CD4-positive, alpha-beta T cell (primary cell): ENCODE data around the gene MYO1B. TPM values are rescaled to one million over a fixed set of nuclear protein-coding genes. Genes with fewer than 3 reads are reported as not detected.

Experiments
- ATAC-seq: fragments of 200-7000 bp; cut with Tn5 transposase; one replicate; pipeline ENCODE4 v1.10.0; 2022; ENCODE audit warnings: mild to moderate bottlenecking; ENCODE audit not compliant: poor library complexity
- CTCF ChIA-PET: fragments of 350-600 bp; sonication (Branson Sonifier 250); formaldehyde crosslinking; loops from one replicate; lab custom pipeline; 2021; ENCODE audit warnings: antibody characterized with exemption, inconsistent platforms; lab: Charles Lee
- POLR2A ChIA-PET: fragments of 350-600 bp; sonication (Branson Sonifier 250); formaldehyde crosslinking; loops from one replicate; lab custom pipeline; 2021; ENCODE audit warnings: antibody characterized with exemption, inconsistent platforms; lab: Charles Lee
- DNase-seq, 14 experiments: peaks; one replicate each; pipeline ENCODE4 v3.0.0-alpha.2; 2013 to 2020; ENCODE audit warnings: mixed read lengths in 2 of 14
- H3K27ac ChIP-seq, 2 donors: one replicate each; pipeline versions ENCODE4 v1.5.1 to v1.7.0; 2013; ENCODE audit warnings: low read length in 2 of 2, low read depth in 1 of 2, mild to moderate bottlenecking in 1 of 2
- H3K27me3 ChIP-seq, 2 experiments: 1 replicate in 1 of 2; 2 replicates in 1 of 2; pipeline versions ENCODE4 v1.6.1 to v1.7.0; 2013; ENCODE audit warnings: low read length in 2 of 2, control low read depth in 1 of 2, mild to moderate bottlenecking in 1 of 2, moderate library complexity in 1 of 2; ENCODE audit not compliant: insufficient read depth in 2 of 2, control insufficient read depth in 1 of 2
- H3K36me3 ChIP-seq: one replicate; pipeline ENCODE4 v1.6.1; 2013; ENCODE audit warnings: low read length, control low read depth; ENCODE audit not compliant: insufficient read depth
- H3K4me1 ChIP-seq: one replicate; pipeline ENCODE4 v1.6.1; 2013; ENCODE audit warnings: low read length, control low read depth; ENCODE audit not compliant: insufficient read depth
- H3K4me3 ChIP-seq: one replicate; pipeline ENCODE4 v1.5.1; 2013; ENCODE audit warnings: mild to moderate bottlenecking, low read length, moderate library complexity
- H3K9me3 ChIP-seq, 2 experiments: 1 replicate in 1 of 2; 2 replicates in 1 of 2; pipeline versions ENCODE4 v1.6.1 to v1.7.0; 2013; ENCODE audit warnings: low read length in 2 of 2, mild to moderate bottlenecking in 2 of 2, control low read depth in 1 of 2, moderate library complexity in 1 of 2; ENCODE audit not compliant: control insufficient read depth in 1 of 2, insufficient read depth in 1 of 2
- H3K27ac Mint-ChIP-seq: one replicate; pipeline ENCODE4 v1.8.0; 2020; ENCODE audit warnings: mixed read lengths
- H3K27me3 Mint-ChIP-seq: one replicate; pipeline ENCODE4 v1.8.0; 2021; ENCODE audit warnings: mixed read lengths
- H3K36me3 Mint-ChIP-seq: one replicate; pipeline ENCODE4 v1.8.0; 2021; ENCODE audit warnings: low read depth, mixed read lengths
- H3K4me1 Mint-ChIP-seq: one replicate; pipeline ENCODE4 v1.8.0; 2021; ENCODE audit warnings: low read depth, mixed read lengths
- H3K4me3 Mint-ChIP-seq: one replicate; pipeline ENCODE4 v1.8.0; 2020; ENCODE audit warnings: mild to moderate bottlenecking, mixed read lengths
- H3K9me3 Mint-ChIP-seq: one replicate; pipeline ENCODE4 v1.8.0; 2020; ENCODE audit warnings: mixed read lengths
- intact Hi-C, 2 experiments: fragments of 100-400 bp; cut with DNase I in 1 of 2; cut with micrococcal nuclease in 1 of 2; formaldehyde crosslinking; loops; one replicate each; pipeline versions ENCODE4 v1.15.1 to v1.9.0; 2023 to 2025; cut with DNase I, micrococcal nuclease
- total RNA-seq, 174 experiments: library from RNA in 2 of 174; stranded (reverse) in 2 of 174; gene quantifications; one replicate each; pipeline ENCODE4 v1.2.3 and lab custom pipeline; 2021 to 2026
- TF ChIP-seq, protein P1 (sequence below): fragments of 200-600 bp; IDR thresholded peaks from one replicate; pipeline ENCODE4 v1.8.0; 2022; ENCODE audit warnings: antibody characterized with exemption, mild to moderate bottlenecking

MYO1B gene
- total RNA-seq, 2 experiments from 2014 or later = 0.98 to 1.3 TPM

DNA sequence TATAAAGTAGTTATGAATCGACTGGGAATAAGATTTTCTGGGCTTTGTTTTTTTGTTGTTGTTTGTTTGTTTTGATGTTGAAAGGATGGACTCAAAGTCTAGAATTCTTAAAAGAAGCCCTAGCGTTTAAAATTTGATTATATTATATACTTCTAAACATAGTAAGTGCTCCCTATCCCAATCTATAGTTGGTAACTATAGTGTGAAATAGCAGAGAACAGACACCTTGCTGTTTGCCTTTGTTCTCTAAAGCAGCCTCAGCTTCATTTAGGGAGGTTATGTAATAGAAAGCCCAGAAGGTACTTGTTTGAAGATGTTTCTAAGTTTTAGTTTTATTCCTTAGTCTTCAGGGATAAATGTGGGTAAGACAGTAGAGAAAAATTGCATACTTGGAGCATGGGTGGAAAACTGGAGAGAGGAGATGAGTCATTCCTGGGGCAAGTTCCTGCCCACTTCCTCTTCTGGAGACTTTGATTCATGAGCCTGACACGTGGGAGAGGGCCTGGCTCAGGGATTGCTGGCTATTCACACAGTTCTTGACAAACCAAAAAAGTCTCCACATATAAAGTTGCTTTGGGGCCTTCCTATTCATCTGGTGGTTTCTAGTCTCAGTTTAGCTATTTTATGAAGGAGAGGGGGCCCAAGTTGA, 131.9 kb downstream of the MYO1B start:
- ATAC-seq (no peak), DNase-seq (peak in 3 of 14 experiments; percentile 11 to 58 (median 47))
- Histone ChIP-seq H3K27ac (no peak overlapping the region), H3K4me1 (no peaks in the 10 kb centered on the region), H3K36me3 (no peaks in the 10 kb centered on the region), H3K4me3 (no peak overlapping the region), H3K27me3 (no peaks in the 10 kb centered on the region), H3K9me3 (no peaks in the 10 kb centered on the region)
- H3K36me3 Mint-ChIP-seq = no peaks in the 10 kb centered on the region
- TF ChIP-seq, protein P1, sequence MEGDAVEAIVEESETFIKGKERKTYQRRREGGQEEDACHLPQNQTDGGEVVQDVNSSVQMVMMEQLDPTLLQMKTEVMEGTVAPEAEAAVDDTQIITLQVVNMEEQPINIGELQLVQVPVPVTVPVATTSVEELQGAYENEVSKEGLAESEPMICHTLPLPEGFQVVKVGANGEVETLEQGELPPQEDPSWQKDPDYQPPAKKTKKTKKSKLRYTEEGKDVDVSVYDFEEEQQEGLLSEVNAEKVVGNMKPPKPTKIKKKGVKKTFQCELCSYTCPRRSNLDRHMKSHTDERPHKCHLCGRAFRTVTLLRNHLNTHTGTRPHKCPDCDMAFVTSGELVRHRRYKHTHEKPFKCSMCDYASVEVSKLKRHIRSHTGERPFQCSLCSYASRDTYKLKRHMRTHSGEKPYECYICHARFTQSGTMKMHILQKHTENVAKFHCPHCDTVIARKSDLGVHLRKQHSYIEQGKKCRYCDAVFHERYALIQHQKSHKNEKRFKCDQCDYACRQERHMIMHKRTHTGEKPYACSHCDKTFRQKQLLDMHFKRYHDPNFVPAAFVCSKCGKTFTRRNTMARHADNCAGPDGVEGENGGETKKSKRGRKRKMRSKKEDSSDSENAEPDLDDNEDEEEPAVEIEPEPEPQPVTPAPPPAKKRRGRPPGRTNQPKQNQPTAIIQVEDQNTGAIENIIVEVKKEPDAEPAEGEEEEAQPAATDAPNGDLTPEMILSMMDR = no peak
- ChIA-PET POLR2A (no interaction called here), CTCF (no interaction called here)
- no peaks in the 10 kb centered on the region for H3K4me1 Mint-ChIP-seq
- H3K4me3 Mint-ChIP-seq = no peak overlapping the region
- no peaks in the 10 kb centered on the region for H3K9me3 Mint-ChIP-seq
- intact Hi-C loops = no loop called here
- H3K27ac Mint-ChIP-seq = no peak overlapping the region
- no peaks in the 10 kb centered on the region for H3K27me3 Mint-ChIP-seq

DNA sequence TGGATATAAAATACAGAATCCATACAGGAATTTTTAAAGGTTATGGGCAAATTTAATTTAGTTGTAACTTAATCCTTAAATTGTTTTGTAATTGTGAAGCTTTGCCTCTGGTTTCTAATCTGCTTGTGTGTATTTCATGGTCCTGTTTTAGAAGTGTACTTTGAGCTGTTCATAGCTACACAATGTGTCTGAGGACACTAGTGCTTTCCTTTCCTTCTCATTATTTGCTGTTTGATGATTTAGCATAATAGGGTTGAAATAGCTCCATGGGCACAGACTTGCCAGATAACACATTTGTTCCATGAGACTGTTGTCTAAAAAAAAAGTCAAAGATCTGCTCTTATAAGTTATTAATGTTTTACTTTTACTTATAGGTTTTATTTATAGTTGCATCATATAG, 134.2 kb downstream of the MYO1B start:
- Mint-ChIP-seq H3K27me3 (no peaks in the 10 kb centered on the region), H3K4me3 (no peak overlapping the region), H3K4me1 (no peaks in the 10 kb centered on the region), H3K9me3 (no peaks in the 10 kb centered on the region), H3K27ac (no peak overlapping the region), H3K36me3 (no peaks in the 10 kb centered on the region)
- no peaks in the 10 kb centered on the region for H3K36me3 ChIP-seq
- ChIA-PET POLR2A (no interaction called here), CTCF (no interaction called here)
- DNase-seq (no peak), ATAC-seq (no peak)
- H3K4me1 ChIP-seq = no peaks in the 10 kb centered on the region
- H3K4me3 ChIP-seq = no peak overlapping the region
- no peak overlapping the region for H3K27ac ChIP-seq
- H3K9me3 ChIP-seq = no peaks in the 10 kb centered on the region
- H3K27me3 ChIP-seq = no peaks in the 10 kb centered on the region
- intact Hi-C loops = no loop called here
- TF ChIP-seq, protein P1 = no peak

DNA sequence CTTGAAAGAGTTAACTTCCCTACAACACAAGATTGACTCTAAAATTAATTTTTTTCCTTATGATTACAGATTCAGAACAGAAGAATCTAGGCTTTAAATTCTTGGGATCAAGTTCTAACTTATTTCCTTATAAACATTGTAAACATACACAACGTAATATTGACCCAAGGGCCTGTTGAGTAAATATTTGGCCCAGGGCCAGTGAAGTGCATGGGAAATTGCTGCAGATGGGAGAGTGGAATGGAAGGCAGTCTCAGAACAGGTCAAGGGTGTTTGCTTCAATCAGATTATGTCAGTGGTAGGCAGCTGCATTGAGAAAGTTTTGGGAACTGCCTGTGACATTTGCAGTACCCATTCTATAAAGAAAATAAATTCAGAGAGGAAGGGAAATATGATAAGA, 137.6 kb downstream of the MYO1B start:
- ChIA-PET POLR2A (no interaction called here), CTCF (no interaction called here)
- Histone ChIP-seq H3K4me1 (no peaks in the 10 kb centered on the region), H3K36me3 (no peaks in the 10 kb centered on the region), H3K9me3 (no peaks in the 10 kb centered on the region), H3K27ac (no peak overlapping the region), H3K4me3 (no peak overlapping the region), H3K27me3 (no peaks in the 10 kb centered on the region)
- Mint-ChIP-seq H3K27ac (no peak overlapping the region), H3K9me3 (no peaks in the 10 kb centered on the region), H3K4me3 (no peak overlapping the region), H3K4me1 (no peaks in the 10 kb centered on the region), H3K36me3 (no peaks in the 10 kb centered on the region), H3K27me3 (no peaks in the 10 kb centered on the region)
- DNase-seq (no peak), ATAC-seq (no peak)
- intact Hi-C loops = no loop called here
- TF ChIP-seq, protein P1 = no peak
